ENCODE measurements around the gene UTP18. TPM values are rescaled to one million over a fixed set of nuclear protein-coding genes. Genes with fewer than 3 reads are reported as not detected.

The UTP18 gene
- total and polyA plus RNA-seq, 9 of the 15 experiments (the other 6 are each of a cell fraction or from before 2014, with no cell fraction given) = 31.1 to 99.2 (median 66.7) TPM

DNA sequence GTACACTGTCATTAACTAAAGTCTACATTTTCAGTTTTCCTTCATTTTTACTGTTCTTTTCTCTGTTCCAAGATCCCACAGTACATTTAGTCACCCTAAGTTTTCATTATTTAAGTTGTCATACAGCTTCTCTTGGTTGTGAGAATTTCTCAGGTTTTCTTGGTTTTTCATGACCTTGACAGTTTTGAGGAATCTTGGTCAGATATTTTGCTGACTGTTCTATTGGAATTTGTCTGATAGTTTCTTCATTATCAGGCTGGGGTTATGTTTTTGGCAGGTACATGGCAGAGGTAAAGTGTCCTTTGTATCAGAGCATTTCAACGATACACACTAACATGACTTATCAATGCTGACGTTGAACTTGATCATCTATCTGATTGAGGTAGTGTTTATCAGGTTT is 20.1 kb upstream of the UTP18 start:
- intact Hi-C loops (cut with micrococcal nuclease) = no loop called here
- POLR2A ChIA-PET = no interaction called here
- H3K4me1 ChIP-seq (replicated peaks in 1 of 2; ENCODE audit: control insufficient read depth in 2 of 2, insufficient read depth in 2 of 2, low read length in 2 of 2) = no peaks in the 10 kb centered on the region

DNA sequence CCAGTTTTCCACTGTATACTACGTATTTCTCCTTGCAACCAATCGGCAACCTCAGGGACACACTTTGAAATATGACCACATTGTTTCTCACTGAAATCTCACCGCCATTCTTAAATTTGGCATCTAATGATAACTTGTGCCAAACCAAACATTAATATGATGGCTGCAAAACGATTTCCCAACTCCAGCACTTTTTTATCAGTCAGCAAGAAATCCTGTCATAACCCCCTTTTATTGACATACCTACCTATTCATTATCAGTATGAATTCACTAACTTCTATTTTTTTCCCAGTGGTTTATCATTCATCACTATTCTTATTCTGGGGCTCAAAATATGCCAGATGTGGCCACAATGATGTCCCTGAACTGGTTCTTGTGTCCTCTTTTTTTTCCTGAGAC is 16.3 kb upstream of the UTP18 start:
- POLR2A ChIA-PET = interaction anchor here (0.6 kb wide), 1 partner anchor 28 kb away, joined by 5 read pairs; no protein-coding TSS in a partner anchor
- no TSS peak for BruUV-seq (replicated peaks)
- Histone ChIP-seq H3K4me2 (ENCODE audit: insufficient read depth, low read length) (no peak overlapping the region), H2AFZ (ENCODE audit: low read depth, low read length) (no peak overlapping the region), H3K9me1 (ENCODE audit: control insufficient read depth, insufficient read depth, low read length) (no peaks in the 10 kb centered on the region), H3K36me3 (ENCODE audit: control insufficient read depth, insufficient read depth, low read length) (peaks cover 2% of the 10 kb centered on the region; the same call in 1 of the 3 replicates), H4K20me1 (replicated peaks; ENCODE audit: control insufficient read depth, insufficient read depth, low read length) (no peaks in the 10 kb centered on the region), H3K4me3 (no peak overlapping the region), H3K9me3 (replicated peaks; ENCODE audit: control insufficient read depth, insufficient read depth, low read depth, low read length) (no peaks in the 10 kb centered on the region), H3K4me1 (replicated peaks in 1 of 2; ENCODE audit: control insufficient read depth in 2 of 2, insufficient read depth in 2 of 2, low read length in 2 of 2) (no peaks in the 10 kb centered on the region), H3K9ac (ENCODE audit: insufficient read depth in 1 of 2, low read depth in 2 of 2, low read length in 2 of 2) (no peak overlapping the region), H3K79me2 (ENCODE audit: control insufficient read depth, insufficient read depth, low read length) (peaks cover 16% of the 10 kb centered on the region), H3K27me3 (ENCODE audit: control insufficient read depth in 2 of 2, insufficient read depth in 2 of 2, low read length in 2 of 2) (no peaks in the 10 kb centered on the region), H3K27ac (ENCODE audit: extremely low read depth, low read depth, low read length) (no peak overlapping the region)
- WGBS (ENCODE audit: insufficient coverage, low coverage, missing lambda C conversion rate) = 70% methylated on average over 4 of the region's 4 CpGs
- ATAC-seq (no peak), FAIRE-seq (no peak), DNase-seq (ENCODE audit: extremely low read depth in 1 of 4, low spot score in 3 of 4) (no peak)
- in situ Hi-C loops (cut with MboI) (no loop called here), intact Hi-C loops (cut with micrococcal nuclease) (no loop called here)
- CTCF ChIA-PET (ENCODE audit: low intra/inter-chr PET ratio) = no interaction called here
- no peak for TF ChIP-seq USF1 (CRISPR knock-in tag; IDR thresholded peaks at IDR 0.05)
- TF ChIP-seq, protein P1, sequence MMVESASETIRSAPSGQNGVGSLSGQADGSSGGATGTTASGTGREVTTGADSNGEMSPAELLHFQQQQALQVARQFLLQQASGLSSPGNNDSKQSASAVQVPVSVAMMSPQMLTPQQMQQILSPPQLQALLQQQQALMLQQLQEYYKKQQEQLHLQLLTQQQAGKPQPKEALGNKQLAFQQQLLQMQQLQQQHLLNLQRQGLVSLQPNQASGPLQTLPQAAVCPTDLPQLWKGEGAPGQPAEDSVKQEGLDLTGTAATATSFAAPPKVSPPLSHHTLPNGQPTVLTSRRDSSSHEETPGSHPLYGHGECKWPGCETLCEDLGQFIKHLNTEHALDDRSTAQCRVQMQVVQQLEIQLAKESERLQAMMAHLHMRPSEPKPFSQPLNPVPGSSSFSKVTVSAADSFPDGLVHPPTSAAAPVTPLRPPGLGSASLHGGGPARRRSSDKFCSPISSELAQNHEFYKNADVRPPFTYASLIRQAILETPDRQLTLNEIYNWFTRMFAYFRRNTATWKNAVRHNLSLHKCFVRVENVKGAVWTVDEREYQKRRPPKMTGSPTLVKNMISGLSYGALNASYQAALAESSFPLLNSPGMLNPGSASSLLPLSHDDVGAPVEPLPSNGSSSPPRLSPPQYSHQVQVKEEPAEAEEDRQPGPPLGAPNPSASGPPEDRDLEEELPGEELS (CRISPR knock-in tag; IDR thresholded peaks at IDR 0.05; ENCODE audit: borderline replicate concordance) = no peak
- 0 out of 2 replicates have a peak, but pooled peaks have one; percentile 11 for TF ChIP-seq ZNF316 (IDR thresholded peaks at IDR 0.05)

More for the DNA sequence above, 20.1 kb upstream of the UTP18 start:
- WGBS (ENCODE audit: insufficient coverage, low coverage, missing lambda C conversion rate) = 30% methylated on average over 2 of the region's 2 CpGs
- Histone ChIP-seq H2AFZ (ENCODE audit: low read depth, low read length) (no peak overlapping the region), H3K9me3 (replicated peaks; ENCODE audit: control insufficient read depth, insufficient read depth, low read depth, low read length) (no peaks in the 10 kb centered on the region), H3K9me1 (ENCODE audit: control insufficient read depth, insufficient read depth, low read length) (no peaks in the 10 kb centered on the region), H3K79me2 (ENCODE audit: control insufficient read depth, insufficient read depth, low read length) (peaks cover 40% of the 10 kb centered on the region), H3K27me3 (ENCODE audit: control insufficient read depth in 2 of 2, insufficient read depth in 2 of 2, low read length in 2 of 2) (no peaks in the 10 kb centered on the region), H3K4me3 (no peak overlapping the region), H3K27ac (ENCODE audit: extremely low read depth, low read depth, low read length) (no peak overlapping the region), H4K20me1 (replicated peaks; ENCODE audit: control insufficient read depth, insufficient read depth, low read length) (no peaks in the 10 kb centered on the region), H3K9ac (ENCODE audit: insufficient read depth in 1 of 2, low read depth in 2 of 2, low read length in 2 of 2) (no peak overlapping the region), H3K36me3 (ENCODE audit: control insufficient read depth, insufficient read depth, low read length) (0 out of 3 replicates have a peak, but pooled peaks cover 2% of the 10 kb centered on the region), H3K4me2 (ENCODE audit: insufficient read depth, low read length) (no peak overlapping the region)
- CTCF ChIA-PET (ENCODE audit: low intra/inter-chr PET ratio) = no interaction called here
- in situ Hi-C loops (cut with MboI) = no loop called here
- no TSS peak for BruUV-seq (replicated peaks)
- DNase-seq (ENCODE audit: extremely low read depth in 1 of 4, low spot score in 3 of 4) = no peak
- peak; percentile 35 for FAIRE-seq
- ATAC-seq = no peak
- TF ChIP-seq ZNF316 (IDR thresholded peaks at IDR 0.05) (peak; percentile 79), CSDE1 (IDR thresholded peaks at IDR 0.05) (no peak), C11orf30 (IDR thresholded peaks at IDR 0.05; ENCODE audit: low read depth) (peak; percentile 47; the same call in 1 of the 2 replicates), MAFG (tag; conservative IDR thresholded peaks at IDR 0.05) (peak; percentile 42; the same call in 1 of the 2 replicates), ZNF277 (CRISPR knock-in tag; IDR thresholded peaks at IDR 0.05; ENCODE audit: borderline replicate concordance) (no peak)
